Measurements from ENCODE around the gene TIMM10.

TIMM10 gene

DNA sequence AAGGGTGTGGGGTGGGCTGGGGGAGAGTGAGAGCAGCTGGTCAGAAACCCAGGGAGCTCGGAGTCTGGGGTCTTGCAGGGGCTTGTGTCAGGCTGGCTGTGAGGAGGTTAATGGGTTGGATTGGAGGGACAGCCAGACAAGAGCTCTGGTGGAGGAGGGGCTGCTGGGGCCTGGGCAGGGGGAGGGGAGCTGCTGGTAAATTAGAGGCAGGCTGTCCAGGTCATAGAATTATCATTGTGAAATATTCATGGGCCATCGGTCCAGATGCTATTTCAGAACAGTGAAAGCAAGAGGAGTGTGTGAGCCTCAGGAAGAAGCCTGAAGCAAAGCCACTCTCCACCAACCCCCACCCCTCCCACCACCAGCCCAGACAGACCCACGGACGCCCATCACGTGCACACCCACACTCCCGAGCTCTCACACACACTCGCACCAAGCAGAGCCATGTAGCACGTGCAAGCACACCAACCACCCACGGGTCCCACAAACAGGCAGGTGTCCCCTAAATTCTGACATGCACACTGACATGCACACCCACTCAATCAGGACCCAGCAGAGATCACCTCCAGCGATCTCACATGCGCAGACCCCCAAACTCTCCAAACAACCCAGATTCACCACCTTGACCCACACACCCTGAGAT, 51.4 kb downstream of the TIMM10 start:
- peaks cover 7 to 30% (median 20%) of the 10 kb centered on the region in 5 donors for H3K27me3 ChIP-seq (ENCODE audit: control insufficient read depth in 5 of 5, insufficient read depth in 4 of 5, low read length in 5 of 5)
- H3K9me3 ChIP-seq (ENCODE audit: control insufficient read depth in 5 of 5, low read length in 5 of 5), result no peaks in the 10 kb centered on the region
- peaks cover 0 to 37% (median 24%) of the 10 kb centered on the region in 5 donors for H3K4me1 ChIP-seq (ENCODE audit: control insufficient read depth in 5 of 5, insufficient read depth in 5 of 5, low read length in 5 of 5)
- no peak overlapping the region for H3K4me3 ChIP-seq (ENCODE audit: low read depth in 1 of 5, low read length in 5 of 5)
- H3K36me3 ChIP-seq (ENCODE audit: control insufficient read depth in 5 of 5, insufficient read depth in 5 of 5, low read length in 5 of 5), result peaks cover 0 to 2% (median 0%) of the 10 kb centered on the region in 5 donors
- no peak overlapping the region for H3K9ac ChIP-seq (ENCODE audit: low read length in 5 of 5)
- H3K27ac ChIP-seq (ENCODE audit: low read depth, low read length), result no peak overlapping the region
